PC-9 (cell line): ENCODE measurements around the gene TANC1. TPM values are rescaled to one million over a fixed set of nuclear protein-coding genes. Genes with fewer than 3 reads are reported as not detected.
A peak's percentile ranks its signal among the peaks of the same experiment; 100 is the strongest.

Source experiments
- BruUV-seq: library from RNA; stranded (reverse); fragments of 400-500 nt; replicated peaks from 2 replicates; lab custom pipeline; 2021; lab: Mats Ljungman, UMichigan
- CTCF ChIA-PET: fragments of 300-600 bp; sonication (Branson Sonifier 250); formaldehyde crosslinking; loops from one replicate; lab custom pipeline; 2022; ENCODE audit warnings: antibody characterized with exemption; lab: Charles Lee
- POLR2A ChIA-PET: fragments of 300-600 bp; sonication (Branson Sonifier 250); formaldehyde crosslinking; loops from one replicate; lab custom pipeline; 2022; ENCODE audit warnings: antibody characterized with exemption; ENCODE audit not compliant: unreplicated experiment; lab: Charles Lee
- DNase-seq, 2 experiments: peaks; one replicate each; pipeline versions ENCODE4 v3.0.0 to v3.0.0-alpha.2; 2015 to 2022; ENCODE audit warnings: mixed read lengths in 1 of 2
- H2AFZ ChIP-seq: fragments of 200-600 bp; sonication (generic); 2 replicates; pipeline ENCODE4 v1.8.1; 2017; ENCODE audit warnings: antibody characterized with exemption
- H3F3A ChIP-seq: fragments of 200-600 bp; sonication (generic); 2 replicates; pipeline ENCODE4 v1.8.1; 2017; ENCODE audit warnings: antibody characterized with exemption, mild to moderate bottlenecking, low read depth; ENCODE audit not compliant: insufficient read depth
- H3K27ac ChIP-seq: fragments of 200-600 bp; sonication (generic); 2 replicates; pipeline ENCODE4 v1.6.1; 2016; ENCODE audit warnings: mixed run types
- H3K27me3 ChIP-seq: fragments of 200-600 bp; sonication (generic); 2 replicates; pipeline ENCODE4 v1.6.1; 2016; ENCODE audit warnings: low read depth, mixed run types; ENCODE audit not compliant: insufficient read depth
- H3K36me3 ChIP-seq: fragments of 200-600 bp; sonication (generic); 2 replicates; pipeline ENCODE4 v1.6.1; 2016; ENCODE audit warnings: low read depth, mixed run types
- H3K4me1 ChIP-seq: fragments of 200-600 bp; sonication (generic); replicated peaks from 2 replicates; pipeline ENCODE4 v1.6.1; 2016; ENCODE audit warnings: mixed run types; ENCODE audit not compliant: insufficient read depth
- H3K4me2 ChIP-seq: fragments of 200-600 bp; sonication (generic); 2 replicates; pipeline ENCODE4 v1.6.1; 2017; ENCODE audit warnings: mixed run types
- H3K4me3 ChIP-seq: fragments of 200-600 bp; sonication (generic); 2 replicates; pipeline ENCODE4 v1.6.1; 2016; ENCODE audit warnings: mixed run types
- H3K79me2 ChIP-seq: fragments of 200-600 bp; sonication (generic); 2 replicates; pipeline ENCODE4 v1.6.1; 2017; ENCODE audit warnings: low read depth, mixed run types
- H3K9me2 ChIP-seq: fragments of 200-600 bp; sonication (generic); 2 replicates; pipeline ENCODE4 v1.8.1; 2017; ENCODE audit warnings: mild to moderate bottlenecking; ENCODE audit not compliant: insufficient read depth
- H3K9me3 ChIP-seq: fragments of 200-600 bp; sonication (generic); 2 replicates; pipeline ENCODE4 v1.8.1; 2016; ENCODE audit warnings: low read depth; ENCODE audit not compliant: insufficient read depth
- H4K20me1 ChIP-seq: fragments of 200-600 bp; sonication (generic); 2 replicates; pipeline ENCODE4 v1.8.1; 2017; ENCODE audit not compliant: insufficient read depth
- CTCF ChIP-seq: fragments of 200-600 bp; sonication (generic); conservative IDR thresholded peaks from 2 replicates; pipeline ENCODE4 v1.6.1; 2017; ENCODE audit warnings: mixed run types, antibody characterized with exemption, mild to moderate bottlenecking, moderate library complexity
- EZH2 ChIP-seq: fragments of 200-600 bp; sonication (generic); IDR thresholded peaks from 2 replicates; pipeline ENCODE4 v1.8.0; 2017; ENCODE audit warnings: antibody characterized with exemption, low read depth
- intact Hi-C: fragments of 100-400 bp; cut with micrococcal nuclease; formaldehyde crosslinking; loops from one replicate; pipeline ENCODE4 v1.10.0; 2022; ENCODE audit not compliant: unreplicated experiment
- total RNA-seq: library from RNA; stranded (reverse); gene quantifications from 2 replicates; pipeline ENCODE4 v1.2.3, GENCODE V29; 2021

The TANC1 gene
- total RNA-seq, 1 experiment from 2014 or later, result 26.0 TPM

GRCh38 chr2:159070235-159070634 lies 101.8 kb downstream of the TANC1 start:
- TF ChIP-seq CTCF (no peak), EZH2 (no peak)
- Histone ChIP-seq H4K20me1 (no peaks in the 10 kb centered on the region), H2AFZ (no peak overlapping the region), H3K4me3 (no peak overlapping the region), H3K27me3 (no peaks in the 10 kb centered on the region), H3K36me3 (no peaks in the 10 kb centered on the region; the same call in 1 of the 2 replicates), H3F3A (no peaks in the 10 kb centered on the region), H3K9me2 (no peaks in the 10 kb centered on the region), H3K79me2 (no peaks in the 10 kb centered on the region), H3K27ac (no peak overlapping the region), H3K4me2 (no peak overlapping the region), H3K9me3 (no peaks in the 10 kb centered on the region), H3K4me1 (peaks cover 26% of the 10 kb centered on the region)
- intact Hi-C loops, result no loop called here
- no TSS peak for BruUV-seq
- no peak for DNase-seq
- ChIA-PET CTCF (no interaction called here), POLR2A (interaction anchor here (0.7 kb wide), 1 partner anchor 85 kb away, joined by 5 read pairs; no protein-coding TSS in a partner anchor)

- intact Hi-C loops, result no loop called here
- ChIA-PET POLR2A (no interaction called here), CTCF (no interaction called here)
- H3K4me1 ChIP-seq, result peaks cover 19% of the 10 kb centered on the region
- TF ChIP-seq CTCF, result no peak
- no peak for TF ChIP-seq EZH2
- DNase-seq, result no peak
- no peaks in the 10 kb centered on the region for H3K79me2 ChIP-seq
- H3K9me3 ChIP-seq, result no peaks in the 10 kb centered on the region
- no peaks in the 10 kb centered on the region; the same call in 1 of the 2 replicates for H3K36me3 ChIP-seq
- H2AFZ ChIP-seq, result no peak overlapping the region
- H3K27me3 ChIP-seq, result no peaks in the 10 kb centered on the region
- H3K27ac ChIP-seq, result no peak overlapping the region
- H4K20me1 ChIP-seq, result no peaks in the 10 kb centered on the region
- H3F3A ChIP-seq, result no peaks in the 10 kb centered on the region
- H3K4me2 ChIP-seq, result no peak overlapping the region
- H3K9me2 ChIP-seq, result no peaks in the 10 kb centered on the region
- no TSS peak for BruUV-seq
- H3K4me3 ChIP-seq, result no peak overlapping the region
Observed at GRCh38 chr2:159071190-159071915, 102.9 kb downstream of the TANC1 start.

- Histone ChIP-seq H3K9me2 (no peaks in the 10 kb centered on the region), H3K9me3 (no peaks in the 10 kb centered on the region), H3F3A (no peaks in the 10 kb centered on the region), H3K4me3 (no peak overlapping the region), H4K20me1 (no peaks in the 10 kb centered on the region), H3K27me3 (no peaks in the 10 kb centered on the region), H3K36me3 (no peaks in the 10 kb centered on the region; the same call in 1 of the 2 replicates), H3K4me1 (peaks cover 19% of the 10 kb centered on the region), H2AFZ (no peak overlapping the region), H3K27ac (0 out of 2 replicates have a peak overlapping the region, but pooled peaks have one; percentile 22), H3K79me2 (no peaks in the 10 kb centered on the region), H3K4me2 (no peak overlapping the region)
- no peak for TF ChIP-seq EZH2
- ChIA-PET POLR2A (no interaction called here), CTCF (no interaction called here)
- no TSS peak for BruUV-seq
- no peak for DNase-seq
- intact Hi-C loops, result no loop called here
Observed at GRCh38 chr2:159072795-159073194, 104.4 kb downstream of the TANC1 start.
